ENCODE measurements around the gene KNL1.

KNL1 gene

GRCh38 chr15:40597024-40597423 lies 3.0 kb downstream of the KNL1 start:
- Mint-ChIP-seq H3K9me3 (no peaks in the 10 kb centered on the region), H3K4me3 (no peak overlapping the region), H3K36me3 (peaks cover 2 to 5% of the 10 kb centered on the region in 2 donors), H3K27me3 (peaks cover 0 to 5% of the 10 kb centered on the region in 2 donors), H3K27ac (no peak overlapping the region), H3K4me1 (peaks cover 4 to 7% of the 10 kb centered on the region in 2 donors)
- ATAC-seq (replicated peaks) (no peak), DNase-seq (no peak)

- Mint-ChIP-seq H3K27ac (no peak overlapping the region), H3K36me3 (peaks cover 2 to 5% of the 10 kb centered on the region in 2 donors), H3K9me3 (no peaks in the 10 kb centered on the region), H3K4me1 (peaks cover 4 to 6% of the 10 kb centered on the region in 2 donors), H3K27me3 (peaks cover 0 to 5% of the 10 kb centered on the region in 2 donors), H3K4me3 (no peak overlapping the region)
- ATAC-seq (replicated peaks), result no peak
- no peak for DNase-seq
Measured at GRCh38 chr15:40598126-40598525, 4.1 kb downstream of the KNL1 start.

- Mint-ChIP-seq H3K27me3 (peaks cover 0 to 3% of the 10 kb centered on the region in 2 donors), H3K4me3 (no peak overlapping the region), H3K4me1 (peaks cover 2 to 5% of the 10 kb centered on the region in 2 donors)
Measured at GRCh38 chr15:40598672-40599071, 4.6 kb downstream of the KNL1 start.

GRCh38 chr15:40600956-40601355 lies 6.9 kb downstream of the KNL1 start:
- ATAC-seq (replicated peaks), result no peak
- H3K27ac Mint-ChIP-seq, result no peak overlapping the region
- H3K9me3 Mint-ChIP-seq, result no peaks in the 10 kb centered on the region
- H3K27me3 Mint-ChIP-seq, result no peaks in the 10 kb centered on the region
- DNase-seq, result no peak
- H3K4me1 Mint-ChIP-seq, result no peaks in the 10 kb centered on the region
- no peaks in the 10 kb centered on the region for H3K36me3 Mint-ChIP-seq
- H3K4me3 Mint-ChIP-seq, result no peak overlapping the region

More at GRCh38 chr15:40598672-40599071, 4.6 kb downstream of the KNL1 start:
- ATAC-seq (replicated peaks), result no peak
- Mint-ChIP-seq H3K36me3 (peaks cover under 1 to 3% of the 10 kb centered on the region in 2 donors), H3K27ac (no peak overlapping the region), H3K9me3 (no peaks in the 10 kb centered on the region)
- DNase-seq, result no peak

GRCh38 chr15:40603935-40604334 lies 9.9 kb downstream of the KNL1 start:
- ATAC-seq (replicated peaks) (no peak), DNase-seq (no peak)
- Mint-ChIP-seq H3K9me3 (no peaks in the 10 kb centered on the region), H3K27ac (no peak overlapping the region), H3K27me3 (no peaks in the 10 kb centered on the region), H3K4me1 (no peaks in the 10 kb centered on the region), H3K36me3 (peaks cover 0 to 4% of the 10 kb centered on the region in 2 donors), H3K4me3 (no peak overlapping the region)

- DNase-seq (no peak), ATAC-seq (replicated peaks) (no peak)
- no peak overlapping the region for H3K4me3 Mint-ChIP-seq
- H3K9me3 Mint-ChIP-seq, result no peaks in the 10 kb centered on the region
- H3K27ac Mint-ChIP-seq, result no peak overlapping the region
- peaks cover 3 to 5% of the 10 kb centered on the region in 2 donors for H3K36me3 Mint-ChIP-seq
- no peaks in the 10 kb centered on the region for H3K4me1 Mint-ChIP-seq
- no peaks in the 10 kb centered on the region for H3K27me3 Mint-ChIP-seq
Measured at GRCh38 chr15:40613080-40613479, 19.0 kb downstream of the KNL1 start.

GRCh38 chr15:40618023-40618422 lies 24.0 kb downstream of the KNL1 start:
- peaks cover 2 to 3% of the 10 kb centered on the region in 2 donors for H3K36me3 Mint-ChIP-seq

GRCh38 chr15:40618906-40619305 lies 24.9 kb downstream of the KNL1 start:
- Mint-ChIP-seq H3K4me3 (no peak overlapping the region), H3K4me1 (no peaks in the 10 kb centered on the region), H3K9me3 (no peaks in the 10 kb centered on the region), H3K27ac (no peak overlapping the region), H3K27me3 (no peaks in the 10 kb centered on the region), H3K36me3 (peaks cover 2 to 3% of the 10 kb centered on the region in 2 donors)
- DNase-seq, result no peak
- ATAC-seq (replicated peaks), result no peak

More at GRCh38 chr15:40618023-40618422, 24.0 kb downstream of the KNL1 start:
- ATAC-seq (replicated peaks) (no peak), DNase-seq (no peak)
- Mint-ChIP-seq H3K9me3 (no peaks in the 10 kb centered on the region), H3K4me3 (no peak overlapping the region), H3K4me1 (no peaks in the 10 kb centered on the region), H3K27me3 (no peaks in the 10 kb centered on the region), H3K27ac (no peak overlapping the region)

GRCh38 chr15:40623361-40623760 lies 29.3 kb downstream of the KNL1 start:
- no peaks in the 10 kb centered on the region for H3K36me3 Mint-ChIP-seq
- no peaks in the 10 kb centered on the region for H3K27me3 Mint-ChIP-seq
- DNase-seq (no peak), ATAC-seq (replicated peaks) (no peak)
- no peaks in the 10 kb centered on the region for H3K9me3 Mint-ChIP-seq
- H3K4me1 Mint-ChIP-seq, result no peaks in the 10 kb centered on the region
- no peak overlapping the region for H3K27ac Mint-ChIP-seq
- H3K4me3 Mint-ChIP-seq, result no peak overlapping the region

GRCh38 chr15:40630313-40630712 lies 36.3 kb downstream of the KNL1 start:
- no peak for DNase-seq
- Mint-ChIP-seq H3K9me3 (no peaks in the 10 kb centered on the region), H3K36me3 (no peaks in the 10 kb centered on the region), H3K27me3 (no peaks in the 10 kb centered on the region), H3K4me1 (no peaks in the 10 kb centered on the region), H3K27ac (no peak overlapping the region), H3K4me3 (no peak overlapping the region)
- no peak for ATAC-seq (replicated peaks)

- no peaks in the 10 kb centered on the region for H3K4me1 Mint-ChIP-seq
- H3K36me3 Mint-ChIP-seq, result no peaks in the 10 kb centered on the region
- no peaks in the 10 kb centered on the region for H3K9me3 Mint-ChIP-seq
- H3K4me3 Mint-ChIP-seq, result no peak overlapping the region
- no peaks in the 10 kb centered on the region for H3K27me3 Mint-ChIP-seq
- DNase-seq (no peak), ATAC-seq (replicated peaks) (no peak)
- H3K27ac Mint-ChIP-seq, result no peak overlapping the region
Measured at GRCh38 chr15:40633178-40633577, 39.1 kb downstream of the KNL1 start.

- Mint-ChIP-seq H3K4me1 (no peaks in the 10 kb centered on the region), H3K27ac (no peak overlapping the region), H3K4me3 (no peak overlapping the region), H3K36me3 (no peaks in the 10 kb centered on the region), H3K27me3 (no peaks in the 10 kb centered on the region), H3K9me3 (no peaks in the 10 kb centered on the region)
- no peak for DNase-seq
- ATAC-seq (replicated peaks), result no peak
Measured at GRCh38 chr15:40637221-40637745, 43.2 kb downstream of the KNL1 start.

GRCh38 chr15:40639677-40640076 lies 45.6 kb downstream of the KNL1 start:
- Mint-ChIP-seq H3K27ac (no peak overlapping the region), H3K27me3 (no peaks in the 10 kb centered on the region), H3K36me3 (no peaks in the 10 kb centered on the region), H3K9me3 (no peaks in the 10 kb centered on the region), H3K4me3 (no peak overlapping the region), H3K4me1 (no peaks in the 10 kb centered on the region)
- DNase-seq (no peak), ATAC-seq (replicated peaks) (no peak)

- no peaks in the 10 kb centered on the region for H3K36me3 Mint-ChIP-seq
- no peaks in the 10 kb centered on the region for H3K9me3 Mint-ChIP-seq
- ATAC-seq (replicated peaks) (no peak), DNase-seq (no peak)
- H3K27me3 Mint-ChIP-seq, result no peaks in the 10 kb centered on the region
- H3K27ac Mint-ChIP-seq, result no peak overlapping the region
- H3K4me1 Mint-ChIP-seq, result peaks cover 4 to 15% of the 10 kb centered on the region in 2 donors
- H3K4me3 Mint-ChIP-seq, result no peak overlapping the region
Measured at GRCh38 chr15:40647523-40647922, 53.5 kb downstream of the KNL1 start.

GRCh38 chr15:40650479-40650878 lies 56.4 kb downstream of the KNL1 start:
- H3K36me3 Mint-ChIP-seq, result no peaks in the 10 kb centered on the region

GRCh38 chr15:40660686-40661085 lies 66.6 kb downstream of the KNL1 start:
- Mint-ChIP-seq H3K9me3 (no peaks in the 10 kb centered on the region), H3K4me1 (peaks cover 0 to 7% of the 10 kb centered on the region in 2 donors), H3K4me3 (no peak overlapping the region), H3K27me3 (no peaks in the 10 kb centered on the region), H3K27ac (no peak overlapping the region), H3K36me3 (peaks cover 0 to 3% of the 10 kb centered on the region in 2 donors)
- ATAC-seq (replicated peaks) (no peak), DNase-seq (no peak)

More at GRCh38 chr15:40650479-40650878, 56.4 kb downstream of the KNL1 start:
- Mint-ChIP-seq H3K27ac (no peak overlapping the region), H3K9me3 (no peaks in the 10 kb centered on the region), H3K4me3 (no peak overlapping the region), H3K27me3 (no peaks in the 10 kb centered on the region), H3K4me1 (peaks cover 4 to 15% of the 10 kb centered on the region in 2 donors)
- ATAC-seq (replicated peaks) (no peak), DNase-seq (no peak)

All from stimulated activated naive B cell treated with anti-CD40 and anti-IgM and Interleukin-4, amounts not matched to agents 10 μg/mL and 1 μg/mL and 100 μg/mL, for 72 hours (primary cell).